ENCODE measurements around the gene FAM117A. TPM values are rescaled to one million over a fixed set of nuclear protein-coding genes. Genes with fewer than 3 reads are reported as not detected.
A peak's percentile ranks its signal among the peaks of the same experiment; 100 is the strongest.

The FAM117A gene
- total RNA-seq, 1 experiment from 2014 or later, result 41.5 TPM

DNA sequence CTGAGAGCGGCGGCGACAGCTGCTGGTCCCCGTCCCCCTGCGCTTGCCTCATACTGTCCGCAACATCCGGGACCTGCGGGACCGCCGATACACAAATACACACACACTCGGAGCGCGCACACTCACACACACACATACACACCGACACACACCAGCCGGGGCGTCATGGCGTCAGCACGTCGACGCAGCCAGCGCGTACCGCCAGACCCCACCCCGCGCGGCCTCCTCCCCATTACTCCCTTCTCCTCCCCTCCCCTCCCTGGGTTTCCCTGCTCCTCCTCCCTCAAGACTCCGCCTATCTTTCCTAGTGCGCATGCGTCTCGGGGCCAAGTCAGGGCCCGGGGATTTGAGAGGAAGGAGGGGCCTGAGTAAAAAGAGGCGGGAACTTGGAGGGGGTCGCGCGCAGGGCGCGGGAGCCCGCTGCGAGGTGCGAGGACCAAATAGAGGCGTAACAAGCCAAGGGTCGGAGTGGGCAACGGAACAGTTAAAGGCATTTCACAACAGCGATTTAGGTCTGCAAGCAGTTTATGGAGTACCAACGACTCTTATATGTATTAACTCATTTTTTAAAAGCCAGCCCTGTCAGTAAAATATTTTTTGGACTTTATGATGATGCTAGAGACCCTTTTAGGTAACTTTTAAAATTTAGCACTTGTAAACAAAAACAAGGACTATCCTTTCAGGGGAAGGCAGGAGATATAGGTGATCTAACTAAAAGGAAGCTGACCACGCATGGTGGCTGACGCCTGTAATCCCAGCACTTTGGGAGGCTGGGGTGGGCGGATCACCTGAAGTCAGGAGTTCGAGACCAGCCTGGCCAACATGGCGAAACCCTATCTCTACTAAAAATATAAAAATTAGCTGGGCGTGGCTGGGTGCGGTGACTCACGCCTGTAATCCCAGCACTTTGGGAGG lies 85.7 kb downstream of the FAM117A start, which contains the start of gene SPOP:
SPOP (minus strand) TSS at position 165 of the 915 bp plus-strand sequence. CDS start 55,287 bp downstream, outside the sequence.
- H3K4me1 Mint-ChIP-seq (ENCODE audit: low read depth, unreplicated experiment), result peaks cover 24% of the 10 kb centered on the region
- CTCF ChIA-PET, result interaction anchor here (0.6 to 1.3 kb wide), 9 partner anchors 21 to 1666 kb away, joined by 3 to 44 read pairs (median 6); partner anchors contain the start of genes FAM117A and SLC35B1
- BruUV-seq (replicated peaks), result no TSS peak
- H3K4me3 Mint-ChIP-seq (ENCODE audit: unreplicated experiment), result peak within 1 kb of the TSS; percentile 83
- Histone ChIP-seq H3K4me1 (peaks cover 5% of the 10 kb centered on the region; the same call in 1 of the 2 replicates), H3K27me3 (replicated peaks; ENCODE audit: control insufficient read depth, insufficient read depth, low read length) (no peaks in the 10 kb centered on the region), H3K36me3 (ENCODE audit: control insufficient read depth, insufficient read depth, low read length) (no peaks in the 10 kb centered on the region), H3K9me3 (no peaks in the 10 kb centered on the region), H3K4me3 (ENCODE audit: low read depth, low read length) (peak within 1 kb of the TSS; percentile 68)
- intact Hi-C loops (cut with micrococcal nuclease; ENCODE audit: unreplicated experiment), result loop anchor here (1.0 to 5.0 kb wide), 8 partner anchors 30 to 263 kb away; partner anchors contain the start of genes FAM117A and NGFR
- peak; percentile 100 for DNase-seq
- H3K27ac Mint-ChIP-seq (ENCODE audit: unreplicated experiment), result peak within 1 kb of the TSS; percentile 92
- POLR2A ChIA-PET, result interaction anchor here (0.5 to 1.0 kb wide), 4 partner anchors 14 to 264 kb away, joined by 3 to 8 read pairs (median 4); partner anchors contain the start of genes PHB1 and SLC35B1
- H3K27me3 Mint-ChIP-seq (ENCODE audit: insufficient read depth, unreplicated experiment), result no peaks in the 10 kb centered on the region
- no peaks in the 10 kb centered on the region for H3K9me3 Mint-ChIP-seq (ENCODE audit: unreplicated experiment)
- H3K36me3 Mint-ChIP-seq (ENCODE audit: insufficient read depth, unreplicated experiment), result peaks cover 35% of the 10 kb centered on the region
- no peak for TF ChIP-seq CTCF (IDR thresholded peaks at IDR 0.05; ENCODE audit: insufficient read depth in 1 of 2, low read depth in 1 of 2, low read length in 1 of 2, severe bottlenecking in 1 of 2, unreplicated experiment in 1 of 2)

- peak overlapping the region; percentile 83 for H3K4me3 Mint-ChIP-seq (ENCODE audit: unreplicated experiment)
- Histone ChIP-seq H3K4me1 (peaks cover 5% of the 10 kb centered on the region; the same call in 1 of the 2 replicates), H3K27me3 (replicated peaks; ENCODE audit: control insufficient read depth, insufficient read depth, low read length) (no peaks in the 10 kb centered on the region), H3K9me3 (no peaks in the 10 kb centered on the region), H3K4me3 (ENCODE audit: low read depth, low read length) (peak overlapping the region; percentile 68), H3K36me3 (ENCODE audit: control insufficient read depth, insufficient read depth, low read length) (no peaks in the 10 kb centered on the region)
- peaks cover 41% of the 10 kb centered on the region for H3K36me3 Mint-ChIP-seq (ENCODE audit: insufficient read depth, unreplicated experiment)
- no peaks in the 10 kb centered on the region for H3K27me3 Mint-ChIP-seq (ENCODE audit: insufficient read depth, unreplicated experiment)
- H3K4me1 Mint-ChIP-seq (ENCODE audit: low read depth, unreplicated experiment), result peaks cover 24% of the 10 kb centered on the region
- peak in 1 of 2 experiments; percentile 8 for TF ChIP-seq CTCF (IDR thresholded peaks at IDR 0.05; ENCODE audit: insufficient read depth in 1 of 2, low read depth in 1 of 2, low read length in 1 of 2, severe bottlenecking in 1 of 2, unreplicated experiment in 1 of 2)
- ChIA-PET CTCF (interaction anchor here (0.6 to 1.3 kb wide), 39 partner anchors 9 to 1665 kb away, joined by 3 to 44 read pairs (median 4); partner anchors contain the start of genes DLX3, EME1, FAM117A and MRPL27), POLR2A (interaction anchor here (0.5 to 1.0 kb wide), 19 partner anchors 13 to 664 kb away, joined by 3 to 16 read pairs (median 6); partner anchors contain the start of genes FAM117A, PHB1 and SLC35B1)
- intact Hi-C loops (cut with micrococcal nuclease; ENCODE audit: unreplicated experiment), result loop anchor here (2.0 to 5.0 kb wide), 2 partner anchors 31 to 180 kb away; partner anchors contain the start of gene NGFR
- DNase-seq, result peak; percentile 99 to 100
- peak overlapping the region; percentile 92 for H3K27ac Mint-ChIP-seq (ENCODE audit: unreplicated experiment)
- BruUV-seq (replicated peaks), result TSS peak; percentile 42
- H3K9me3 Mint-ChIP-seq (ENCODE audit: unreplicated experiment), result no peaks in the 10 kb centered on the region
These were observed 86.6 kb downstream of the FAM117A start for GRCh38 chr17:49677134-49677932.

Data from Caco-2 (cell line).